ENCODE measurements around the gene CLCN6. TPM values are rescaled to one million over a fixed set of nuclear protein-coding genes. Genes with fewer than 3 reads are reported as not detected.

CLCN6 gene
- total and polyA plus RNA-seq, 10 of the 15 experiments (the other 5 are each of a cell fraction or from before 2014, with no cell fraction given): 2.2 to 20.9 (median 10.2) TPM

DNA sequence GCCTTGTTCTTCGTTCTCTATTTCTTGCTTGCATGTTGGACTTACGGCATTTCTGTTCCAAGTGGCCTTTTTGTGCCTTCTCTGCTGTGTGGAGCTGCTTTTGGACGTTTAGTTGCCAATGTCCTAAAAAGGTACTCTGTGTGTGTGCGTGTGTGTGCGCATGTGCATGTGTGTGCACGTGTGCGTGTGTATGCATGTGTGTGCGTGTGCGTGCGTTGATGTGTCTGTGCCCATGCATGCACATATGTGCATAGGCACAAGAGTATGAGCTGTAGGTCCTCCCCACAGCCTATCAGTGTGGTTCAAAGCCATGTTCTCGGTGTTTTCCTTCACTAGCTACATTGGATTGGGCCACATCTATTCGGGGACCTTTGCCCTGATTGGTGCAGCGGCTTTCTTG lies 27.9 kb downstream of the CLCN6 start:
- in situ Hi-C loops (cut with MboI): no loop called here
- intact Hi-C loops (cut with micrococcal nuclease; ENCODE audit: unreplicated experiment): no loop called here
- TF ChIP-seq, protein P1, sequence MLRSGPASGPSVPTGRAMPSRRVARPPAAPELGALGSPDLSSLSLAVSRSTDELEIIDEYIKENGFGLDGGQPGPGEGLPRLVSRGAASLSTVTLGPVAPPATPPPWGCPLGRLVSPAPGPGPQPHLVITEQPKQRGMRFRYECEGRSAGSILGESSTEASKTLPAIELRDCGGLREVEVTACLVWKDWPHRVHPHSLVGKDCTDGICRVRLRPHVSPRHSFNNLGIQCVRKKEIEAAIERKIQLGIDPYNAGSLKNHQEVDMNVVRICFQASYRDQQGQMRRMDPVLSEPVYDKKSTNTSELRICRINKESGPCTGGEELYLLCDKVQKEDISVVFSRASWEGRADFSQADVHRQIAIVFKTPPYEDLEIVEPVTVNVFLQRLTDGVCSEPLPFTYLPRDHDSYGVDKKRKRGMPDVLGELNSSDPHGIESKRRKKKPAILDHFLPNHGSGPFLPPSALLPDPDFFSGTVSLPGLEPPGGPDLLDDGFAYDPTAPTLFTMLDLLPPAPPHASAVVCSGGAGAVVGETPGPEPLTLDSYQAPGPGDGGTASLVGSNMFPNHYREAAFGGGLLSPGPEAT (IDR thresholded peaks at IDR 0.05; ENCODE audit: low read depth): no peak
- TF ChIP-seq, protein P2, sequence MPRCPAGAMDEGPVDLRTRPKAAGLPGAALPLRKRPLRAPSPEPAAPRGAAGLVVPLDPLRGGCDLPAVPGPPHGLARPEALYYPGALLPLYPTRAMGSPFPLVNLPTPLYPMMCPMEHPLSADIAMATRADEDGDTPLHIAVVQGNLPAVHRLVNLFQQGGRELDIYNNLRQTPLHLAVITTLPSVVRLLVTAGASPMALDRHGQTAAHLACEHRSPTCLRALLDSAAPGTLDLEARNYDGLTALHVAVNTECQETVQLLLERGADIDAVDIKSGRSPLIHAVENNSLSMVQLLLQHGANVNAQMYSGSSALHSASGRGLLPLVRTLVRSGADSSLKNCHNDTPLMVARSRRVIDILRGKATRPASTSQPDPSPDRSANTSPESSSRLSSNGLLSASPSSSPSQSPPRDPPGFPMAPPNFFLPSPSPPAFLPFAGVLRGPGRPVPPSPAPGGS (IDR thresholded peaks at IDR 0.05; ENCODE audit: borderline replicate concordance, insufficient read depth, low read depth, low read length, poor library complexity, severe bottlenecking): peak; percentile 98
- TF ChIP-seq BRCA1 (IDR thresholded peaks at IDR 0.05; ENCODE audit: low read depth, low read length) (no peak), RCOR1 (conservative IDR thresholded peaks at IDR 0.05; ENCODE audit: low read depth, low read length) (no peak), NRF1 (conservative IDR thresholded peaks at IDR 0.05; ENCODE audit: low read depth, low read length) (no peak), RAD51 (IDR thresholded peaks at IDR 0.05) (no peak), SMARCA5 (IDR thresholded peaks at IDR 0.05) (no peak), MYB (IDR thresholded peaks at IDR 0.05; ENCODE audit: borderline replicate concordance, low read depth, low read length) (no peak), WRNIP1 (IDR thresholded peaks at IDR 0.05; ENCODE audit: borderline replicate concordance, low read depth, low read length) (no peak), ZNF384 (IDR thresholded peaks at IDR 0.05; ENCODE audit: borderline replicate concordance, low read depth, low read length) (no peak), NFYA (IDR thresholded peaks at IDR 0.05; ENCODE audit: borderline replicate concordance, low read depth, low read length) (no peak), FOXM1 (IDR thresholded peaks at IDR 0.05; ENCODE audit: low read depth, low read length) (no peak), POLR2A (IDR thresholded peaks at IDR 0.05; ENCODE audit: low read depth, low read length) (0 out of 2 replicates have a peak, but pooled peaks have one; percentile 32)
- TF ChIP-seq, protein P3, sequence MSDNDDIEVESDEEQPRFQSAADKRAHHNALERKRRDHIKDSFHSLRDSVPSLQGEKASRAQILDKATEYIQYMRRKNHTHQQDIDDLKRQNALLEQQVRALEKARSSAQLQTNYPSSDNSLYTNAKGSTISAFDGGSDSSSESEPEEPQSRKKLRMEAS (IDR thresholded peaks at IDR 0.05; ENCODE audit: low read depth, low read length): no peak
- TF ChIP-seq, protein P4, sequence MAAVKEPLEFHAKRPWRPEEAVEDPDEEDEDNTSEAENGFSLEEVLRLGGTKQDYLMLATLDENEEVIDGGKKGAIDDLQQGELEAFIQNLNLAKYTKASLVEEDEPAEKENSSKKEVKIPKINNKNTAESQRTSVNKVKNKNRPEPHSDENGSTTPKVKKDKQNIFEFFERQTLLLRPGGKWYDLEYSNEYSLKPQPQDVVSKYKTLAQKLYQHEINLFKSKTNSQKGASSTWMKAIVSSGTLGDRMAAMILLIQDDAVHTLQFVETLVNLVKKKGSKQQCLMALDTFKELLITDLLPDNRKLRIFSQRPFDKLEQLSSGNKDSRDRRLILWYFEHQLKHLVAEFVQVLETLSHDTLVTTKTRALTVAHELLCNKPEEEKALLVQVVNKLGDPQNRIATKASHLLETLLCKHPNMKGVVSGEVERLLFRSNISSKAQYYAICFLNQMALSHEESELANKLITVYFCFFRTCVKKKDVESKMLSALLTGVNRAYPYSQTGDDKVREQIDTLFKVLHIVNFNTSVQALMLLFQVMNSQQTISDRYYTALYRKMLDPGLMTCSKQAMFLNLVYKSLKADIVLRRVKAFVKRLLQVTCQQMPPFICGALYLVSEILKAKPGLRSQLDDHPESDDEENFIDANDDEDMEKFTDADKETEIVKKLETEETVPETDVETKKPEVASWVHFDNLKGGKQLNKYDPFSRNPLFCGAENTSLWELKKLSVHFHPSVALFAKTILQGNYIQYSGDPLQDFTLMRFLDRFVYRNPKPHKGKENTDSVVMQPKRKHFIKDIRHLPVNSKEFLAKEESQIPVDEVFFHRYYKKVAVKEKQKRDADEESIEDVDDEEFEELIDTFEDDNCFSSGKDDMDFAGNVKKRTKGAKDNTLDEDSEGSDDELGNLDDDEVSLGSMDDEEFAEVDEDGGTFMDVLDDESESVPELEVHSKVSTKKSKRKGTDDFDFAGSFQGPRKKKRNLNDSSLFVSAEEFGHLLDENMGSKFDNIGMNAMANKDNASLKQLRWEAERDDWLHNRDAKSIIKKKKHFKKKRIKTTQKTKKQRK (IDR thresholded peaks at IDR 0.05; ENCODE audit: low read depth, low read length): no peak
- TF ChIP-seq, protein P5, sequence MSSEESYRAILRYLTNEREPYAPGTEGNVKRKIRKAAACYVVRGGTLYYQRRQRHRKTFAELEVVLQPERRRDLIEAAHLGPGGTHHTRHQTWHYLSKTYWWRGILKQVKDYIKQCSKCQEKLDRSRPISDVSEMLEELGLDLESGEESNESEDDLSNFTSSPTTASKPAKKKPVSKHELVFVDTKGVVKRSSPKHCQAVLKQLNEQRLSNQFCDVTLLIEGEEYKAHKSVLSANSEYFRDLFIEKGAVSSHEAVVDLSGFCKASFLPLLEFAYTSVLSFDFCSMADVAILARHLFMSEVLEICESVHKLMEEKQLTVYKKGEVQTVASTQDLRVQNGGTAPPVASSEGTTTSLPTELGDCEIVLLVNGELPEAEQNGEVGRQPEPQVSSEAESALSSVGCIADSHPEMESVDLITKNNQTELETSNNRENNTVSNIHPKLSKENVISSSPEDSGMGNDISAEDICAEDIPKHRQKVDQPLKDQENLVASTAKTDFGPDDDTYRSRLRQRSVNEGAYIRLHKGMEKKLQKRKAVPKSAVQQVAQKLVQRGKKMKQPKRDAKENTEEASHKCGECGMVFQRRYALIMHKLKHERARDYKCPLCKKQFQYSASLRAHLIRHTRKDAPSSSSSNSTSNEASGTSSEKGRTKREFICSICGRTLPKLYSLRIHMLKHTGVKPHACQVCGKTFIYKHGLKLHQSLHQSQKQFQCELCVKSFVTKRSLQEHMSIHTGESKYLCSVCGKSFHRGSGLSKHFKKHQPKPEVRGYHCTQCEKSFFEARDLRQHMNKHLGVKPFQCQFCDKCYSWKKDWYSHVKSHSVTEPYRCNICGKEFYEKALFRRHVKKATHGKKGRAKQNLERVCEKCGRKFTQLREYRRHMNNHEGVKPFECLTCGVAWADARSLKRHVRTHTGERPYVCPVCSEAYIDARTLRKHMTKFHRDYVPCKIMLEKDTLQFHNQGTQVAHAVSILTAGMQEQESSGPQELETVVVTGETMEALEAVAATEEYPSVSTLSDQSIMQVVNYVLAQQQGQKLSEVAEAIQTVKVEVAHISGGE (CRISPR knock-in tag; IDR thresholded peaks at IDR 0.05): no peak

More for the DNA sequence above, 27.9 kb downstream of the CLCN6 start:
- H3K27ac ChIP-seq (ENCODE audit: control insufficient read depth, insufficient read depth): no peak overlapping the region
- no peaks in the 10 kb centered on the region for H3K4me1 ChIP-seq (ENCODE audit: control insufficient read depth, insufficient read depth, low read length)
- no peaks in the 10 kb centered on the region for H4K20me1 ChIP-seq (ENCODE audit: control insufficient read depth, insufficient read depth)
- SMC1A ChIA-PET (ENCODE audit: uncharacterized antibody, unreplicated experiment): no interaction called here
- H3K79me2 ChIP-seq (ENCODE audit: control insufficient read depth, insufficient read depth, low read length): no peaks in the 10 kb centered on the region
- ATAC-seq (no peak), FAIRE-seq (no peak), DNase-seq (ENCODE audit: low read depth, low spot score) (no peak)
- no peaks in the 10 kb centered on the region for H3K9me3 ChIP-seq (replicated peaks; ENCODE audit: control insufficient read depth, insufficient read depth, low read length)
- POLR2A ChIA-PET: no interaction called here
- no TSS peak for BruUV-seq (replicated peaks)
- H3K4me3 ChIP-seq: no peak overlapping the region
- no peaks in the 10 kb centered on the region for H3K27me3 ChIP-seq (replicated peaks in 1 of 2; ENCODE audit: control insufficient read depth in 2 of 2, insufficient read depth in 2 of 2, low read length in 1 of 2)
- CTCF ChIA-PET: no interaction called here
- no peak overlapping the region for H3K9ac ChIP-seq (ENCODE audit: control insufficient read depth, insufficient read depth, low read length)
- 96% methylated on average over 13 of the region's 13 CpGs for WGBS (ENCODE audit: insufficient coverage, insufficient replicate concordance, low lambda C conversion rate, missing lambda C conversion rate)
- H3K36me3 ChIP-seq (ENCODE audit: control insufficient read depth in 2 of 2, insufficient read depth in 2 of 2, low read length in 1 of 2): peaks cover 33 to 39% of the 10 kb centered on the region in 2 experiments
- RAD21 ChIA-PET (ENCODE audit: unreplicated experiment): no interaction called here
- H3K4me2 ChIP-seq (ENCODE audit: control insufficient read depth, insufficient read depth): no peak overlapping the region
- no peak overlapping the region for H2AFZ ChIP-seq (ENCODE audit: control insufficient read depth, low read depth, low read length)
